HG03108 (cell line): ENCODE measurements around the gene HOXA5.
A peak's percentile ranks its signal among the peaks of the same experiment; 100 is the strongest.

Experiments used
- ATAC-seq: cut with Tn5 transposase; IDR thresholded peaks from one replicate; pipeline ENCODE4 v1.9.1; 2021; ENCODE audit warnings: moderate library complexity; ENCODE audit not compliant: unreplicated experiment

The HOXA5 gene

DNA sequence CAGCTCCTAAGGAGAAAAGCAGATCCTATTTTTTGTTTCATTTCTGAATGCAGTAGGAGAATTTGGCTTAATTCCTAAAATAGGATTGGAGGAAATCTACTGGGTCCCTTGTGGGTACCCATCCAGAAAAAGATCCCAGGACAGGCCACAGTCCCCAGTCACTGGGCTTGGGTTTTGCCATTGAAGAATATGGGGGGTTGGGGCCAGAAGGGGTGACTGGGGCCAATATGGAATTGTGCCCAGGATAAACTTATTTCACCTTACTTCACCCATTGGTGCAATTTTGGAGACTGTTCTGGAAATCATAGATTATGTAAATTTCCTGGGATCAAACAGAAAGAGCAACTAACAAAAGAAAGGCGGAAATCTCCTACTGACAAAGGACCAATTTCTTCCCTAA is 5.0 kb downstream of the HOXA5 start:
- ATAC-seq: no peak

DNA sequence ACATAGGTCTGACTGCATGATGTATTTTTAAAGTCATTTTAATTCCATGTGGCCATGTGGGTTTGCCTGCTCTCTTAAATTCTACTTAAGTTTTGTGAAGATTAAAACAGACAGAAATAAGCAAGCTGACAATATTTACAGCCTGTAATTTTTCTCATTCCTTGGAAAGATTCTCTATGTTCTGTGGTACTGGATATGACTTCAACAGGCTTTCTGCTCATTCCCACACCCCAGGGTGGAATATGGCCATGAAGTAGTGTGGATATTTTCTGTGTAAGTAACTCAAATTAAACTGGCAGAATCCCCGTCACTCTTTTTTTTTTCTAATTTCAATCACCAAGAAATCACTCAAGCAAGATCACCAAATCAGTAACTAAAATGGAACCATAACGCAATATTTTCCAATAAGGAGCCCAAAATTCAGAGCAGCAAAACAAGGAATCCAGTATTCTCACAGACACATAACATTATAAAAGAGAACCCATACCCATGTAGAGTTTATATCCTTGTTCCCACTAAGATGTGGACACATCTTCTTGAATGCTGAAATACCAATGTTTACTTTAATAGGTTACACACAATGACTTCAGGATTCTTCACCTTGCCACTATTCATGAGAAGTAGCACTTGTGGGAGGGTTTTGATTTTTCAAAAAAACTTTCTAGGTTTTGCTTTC is 5.7 kb downstream of the HOXA5 start:
- no peak for ATAC-seq

DNA sequence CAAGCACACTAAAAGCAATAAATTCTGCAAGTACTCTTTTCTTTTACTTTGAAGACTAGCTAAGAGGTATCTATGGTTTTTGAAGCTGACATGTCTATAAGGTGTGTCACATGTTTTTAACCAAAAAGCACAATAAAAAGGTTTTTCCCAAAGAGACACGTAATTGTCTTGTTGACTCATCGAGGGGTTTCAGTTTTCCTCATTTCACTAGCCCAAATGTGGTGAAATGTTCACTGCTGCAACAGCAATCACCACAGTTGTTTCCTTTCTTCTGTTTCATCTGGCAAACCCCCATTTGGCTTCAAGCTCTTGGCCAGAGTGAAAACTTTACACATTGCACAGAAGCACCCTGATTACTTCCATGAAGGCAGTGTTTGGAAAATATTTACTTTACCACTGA is 9.1 kb downstream of the HOXA5 start:
- peak; percentile 49 for ATAC-seq

DNA sequence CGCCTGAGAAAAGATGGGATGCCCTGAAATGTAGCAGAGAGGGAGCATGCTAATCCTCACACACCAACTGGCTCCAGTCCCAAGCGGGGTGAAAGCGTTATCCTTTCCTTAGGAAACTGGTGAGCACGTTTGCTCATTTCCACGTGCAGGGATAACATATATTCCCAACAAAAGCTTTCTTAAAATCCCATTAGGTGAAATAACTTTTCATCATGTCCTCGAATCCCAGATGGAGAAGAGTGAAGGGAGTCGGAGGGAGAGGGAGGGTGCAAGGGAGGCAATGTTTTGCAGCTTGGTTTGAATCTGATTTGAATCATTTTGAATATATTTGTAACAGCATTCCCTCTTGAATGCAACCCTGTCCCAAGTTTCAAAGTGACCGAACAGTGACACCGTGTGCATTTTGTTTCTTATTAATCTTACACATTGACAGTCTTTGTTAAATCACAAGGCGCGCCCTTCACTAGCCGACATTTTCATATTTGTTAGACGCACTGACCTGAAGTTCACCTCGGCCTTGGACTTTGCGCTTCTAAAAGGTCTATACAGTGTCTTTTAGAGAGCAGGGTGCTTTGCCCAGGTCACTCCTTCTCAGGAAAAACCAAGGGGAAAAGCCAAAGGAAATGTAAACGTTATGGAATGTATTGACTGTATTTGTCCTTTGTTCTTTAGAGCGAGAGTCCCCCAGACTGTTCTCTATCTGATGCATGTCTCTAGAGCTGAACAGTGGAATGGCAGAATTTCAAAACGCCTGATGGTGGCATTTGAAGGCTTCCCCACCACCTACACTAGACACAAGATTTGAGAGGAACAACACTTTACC is 9.9 kb downstream of the HOXA5 start:
- no peak for ATAC-seq

DNA sequence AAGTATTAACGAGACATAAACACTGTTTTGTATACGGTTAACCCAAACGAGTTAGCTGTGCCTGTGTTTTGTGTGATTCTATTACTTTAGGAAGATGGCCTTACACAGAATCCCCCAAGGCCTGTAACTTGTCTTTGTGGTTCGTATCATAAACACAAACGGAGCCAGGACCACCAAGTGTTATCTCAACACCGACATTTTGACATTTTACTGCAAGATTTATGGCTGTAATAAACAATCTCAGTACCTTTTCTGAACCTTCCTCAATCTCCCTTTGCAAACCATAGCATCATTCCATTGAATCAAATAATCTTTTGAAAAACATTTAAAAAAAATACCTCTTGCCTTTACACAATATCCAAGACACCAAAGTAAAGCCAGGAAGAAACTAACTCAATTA is 10.5 kb downstream of the HOXA5 start:
- no peak for ATAC-seq

DNA sequence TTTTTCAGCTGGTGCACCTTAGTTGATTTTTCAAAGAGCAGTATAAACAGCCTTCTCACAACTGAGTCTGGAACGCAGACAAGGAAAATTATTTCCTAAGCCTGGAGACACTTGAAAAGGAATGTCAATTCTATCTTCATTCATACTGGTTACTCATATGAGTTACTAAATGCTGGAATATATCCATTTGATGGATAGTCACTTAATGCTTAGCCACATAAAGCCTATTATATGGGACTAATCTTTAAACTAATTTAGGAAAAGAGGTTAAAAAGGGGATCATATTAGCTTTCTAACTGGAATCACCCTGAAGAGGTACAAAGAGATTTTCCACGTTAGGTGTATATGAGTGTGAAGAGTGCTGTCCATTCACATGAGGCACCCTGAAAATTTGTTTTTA is 11.3 kb downstream of the HOXA5 start:
- ATAC-seq: no peak

DNA sequence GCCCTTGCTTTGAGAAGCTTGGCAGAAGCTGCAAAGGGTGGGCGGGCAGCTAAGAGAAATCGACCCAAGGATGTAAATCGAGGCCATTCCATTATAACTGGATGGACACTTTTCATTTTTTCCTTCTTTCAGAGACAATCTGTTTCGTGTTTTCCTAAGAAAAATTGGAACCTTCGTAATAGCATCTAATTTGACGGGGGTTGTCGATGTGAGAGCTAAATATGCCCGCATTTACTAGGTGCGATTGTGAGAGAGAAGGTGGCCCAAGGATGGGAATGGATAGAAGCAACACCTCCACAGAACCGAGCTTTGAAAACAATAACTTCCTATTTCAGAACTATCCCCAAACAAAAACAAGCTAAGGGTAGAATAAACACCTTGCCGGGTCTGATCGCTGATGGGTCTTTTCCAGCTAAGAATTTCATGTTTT is 12.1 kb downstream of the HOXA5 start:
- ATAC-seq: no peak

DNA sequence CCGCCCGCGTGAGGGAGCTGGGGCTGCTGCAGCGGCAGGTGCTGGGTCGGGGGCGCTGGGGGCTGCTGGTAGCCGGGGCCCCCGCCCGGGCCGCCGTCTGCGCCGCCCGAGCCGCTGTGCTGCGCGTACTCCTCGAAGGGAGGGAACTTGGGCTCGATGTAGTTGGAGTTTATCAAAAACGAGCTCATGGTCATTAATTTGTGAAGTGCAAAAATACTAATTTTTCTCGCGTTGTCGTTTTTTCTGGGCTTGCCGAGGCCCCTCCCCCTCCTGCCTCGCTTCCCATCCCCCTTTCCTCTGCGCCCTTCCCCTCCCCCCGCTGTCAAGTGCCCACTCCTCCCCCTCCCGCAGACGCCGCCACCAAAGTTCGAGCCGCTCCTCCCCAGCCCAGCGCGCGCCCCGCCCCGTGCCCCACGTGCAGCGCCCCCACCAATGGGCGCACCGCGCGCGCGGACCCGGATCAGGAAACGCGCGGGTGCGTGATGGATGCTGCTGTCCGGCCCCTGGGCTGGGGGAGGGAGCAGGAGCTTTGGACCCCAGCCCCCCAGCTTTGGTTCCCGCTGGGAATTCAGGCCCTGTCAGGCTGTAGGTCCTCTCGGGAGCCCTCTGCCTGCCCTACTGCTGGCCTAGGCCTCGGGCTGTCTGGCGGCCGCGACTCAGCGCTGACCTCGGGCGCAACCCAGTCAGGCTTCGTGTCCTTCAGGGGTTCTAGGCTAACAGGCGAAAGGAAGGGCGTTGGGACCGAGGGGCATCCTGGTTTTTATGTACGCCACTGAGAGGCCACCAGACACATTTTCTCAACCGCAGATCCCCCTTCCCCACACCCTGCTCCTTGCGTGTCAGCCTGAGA is 12.7 kb downstream of the HOXA5 start, which contains the start of gene HOXA4:
TSS of gene HOXA4 (minus strand) at position 218 of the 850 bp plus-strand sequence. CDS start at position 194, 24 bp downstream.
- no peak for ATAC-seq

DNA sequence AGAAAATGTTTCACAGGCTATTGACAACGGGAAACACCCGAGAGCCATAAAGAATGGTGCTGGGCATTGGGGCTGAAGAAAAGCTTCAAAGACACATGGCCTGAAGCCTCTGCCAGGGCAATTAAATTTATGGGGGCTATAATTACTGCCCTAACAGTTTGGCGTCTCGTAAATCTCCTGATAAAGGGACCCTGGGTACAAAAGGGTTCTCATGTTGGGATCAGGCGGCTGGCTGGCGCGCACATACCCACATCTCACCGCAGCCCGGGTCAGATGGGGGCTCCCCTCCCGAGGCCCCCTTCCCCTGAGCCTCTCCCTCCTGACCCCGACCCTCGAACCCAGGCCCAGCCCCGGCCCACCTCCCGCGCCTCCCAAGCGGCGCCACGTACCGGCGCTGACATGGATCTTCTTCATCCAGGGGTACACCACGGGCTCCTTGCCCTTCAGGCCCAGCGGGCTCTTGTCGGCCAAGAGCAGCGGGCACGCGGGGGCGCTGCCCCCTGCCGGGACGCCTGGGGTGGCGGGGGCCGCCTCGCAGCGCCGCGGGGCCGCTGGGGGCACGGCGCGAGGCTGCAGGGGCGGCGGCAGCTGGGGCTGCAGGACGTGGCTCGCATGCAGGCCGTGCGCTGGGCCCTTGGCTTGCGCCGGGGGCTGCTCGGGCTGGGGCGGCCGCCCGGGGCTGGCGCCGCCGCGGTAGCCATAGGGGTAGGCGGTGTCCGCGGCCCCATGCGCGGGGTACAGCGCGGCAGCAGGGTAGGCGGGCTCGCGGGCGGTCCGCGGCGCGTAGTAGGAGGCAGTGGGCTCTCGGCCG is 13.5 kb downstream of the HOXA5 start:
- no peak for ATAC-seq

DNA sequence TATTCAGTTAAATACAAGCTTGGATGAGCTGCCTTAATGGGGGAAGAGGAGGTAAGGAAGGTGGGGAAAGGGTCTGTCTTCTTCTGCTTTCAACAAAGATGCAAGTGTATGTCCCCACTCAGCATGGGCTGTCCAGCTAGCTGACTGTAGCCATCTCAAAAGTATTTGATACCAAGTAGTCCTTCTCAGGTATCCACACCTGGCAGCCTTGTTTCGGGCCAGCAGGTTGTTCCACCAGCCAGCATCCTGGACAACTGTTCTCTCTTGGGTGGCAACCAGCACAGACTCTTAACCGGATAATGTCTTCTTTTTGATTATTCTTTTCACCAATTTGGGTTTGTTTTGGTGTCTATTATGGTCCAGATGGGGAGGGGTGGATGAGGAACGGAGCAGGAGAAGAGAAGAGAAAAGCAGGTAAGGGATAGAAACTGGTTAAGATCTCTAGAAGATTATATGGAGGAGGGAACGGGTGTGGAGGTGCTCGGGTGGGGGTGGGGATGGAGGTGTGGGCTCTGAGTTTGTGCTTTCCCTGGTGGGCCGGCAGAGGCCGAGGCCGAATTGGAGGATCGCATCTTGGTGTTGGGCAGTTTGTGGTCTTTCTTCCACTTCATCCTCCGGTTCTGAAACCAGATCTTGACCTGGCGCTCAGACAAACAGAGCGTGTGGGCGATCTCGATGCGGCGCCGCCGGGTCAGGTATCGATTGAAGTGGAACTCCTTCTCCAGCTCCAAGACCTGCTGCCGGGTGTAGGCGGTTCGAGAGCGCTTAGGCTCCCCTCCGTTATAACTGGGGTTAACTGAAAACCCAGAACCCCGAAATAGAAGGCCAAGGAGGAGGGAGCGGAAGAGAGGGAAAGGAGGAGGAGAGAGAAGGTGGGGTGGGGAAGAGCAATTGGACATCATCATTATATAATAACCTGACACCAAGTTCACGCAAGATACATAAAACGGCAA is 14.4 kb downstream of the HOXA5 start:
- no peak for ATAC-seq

DNA sequence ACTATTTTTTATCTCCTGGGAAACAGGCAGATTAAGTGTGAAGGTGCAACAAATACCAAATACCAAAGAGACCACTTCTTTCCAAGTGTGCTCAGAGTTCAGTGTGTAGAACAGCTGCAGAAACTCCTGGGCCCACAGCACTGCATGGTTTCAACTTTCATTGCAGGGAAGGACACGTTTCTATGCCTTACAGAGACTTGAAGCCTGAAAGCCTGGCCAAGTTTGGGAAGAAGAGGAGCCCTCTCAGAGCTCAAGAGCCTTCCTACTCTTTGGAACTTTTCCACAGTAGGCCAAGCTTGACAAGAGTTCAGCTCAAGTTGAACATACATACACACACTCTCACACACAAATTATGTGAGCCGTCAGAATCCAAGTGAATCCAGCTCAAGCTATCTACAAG is 15.4 kb downstream of the HOXA5 start:
- ATAC-seq: no peak

DNA sequence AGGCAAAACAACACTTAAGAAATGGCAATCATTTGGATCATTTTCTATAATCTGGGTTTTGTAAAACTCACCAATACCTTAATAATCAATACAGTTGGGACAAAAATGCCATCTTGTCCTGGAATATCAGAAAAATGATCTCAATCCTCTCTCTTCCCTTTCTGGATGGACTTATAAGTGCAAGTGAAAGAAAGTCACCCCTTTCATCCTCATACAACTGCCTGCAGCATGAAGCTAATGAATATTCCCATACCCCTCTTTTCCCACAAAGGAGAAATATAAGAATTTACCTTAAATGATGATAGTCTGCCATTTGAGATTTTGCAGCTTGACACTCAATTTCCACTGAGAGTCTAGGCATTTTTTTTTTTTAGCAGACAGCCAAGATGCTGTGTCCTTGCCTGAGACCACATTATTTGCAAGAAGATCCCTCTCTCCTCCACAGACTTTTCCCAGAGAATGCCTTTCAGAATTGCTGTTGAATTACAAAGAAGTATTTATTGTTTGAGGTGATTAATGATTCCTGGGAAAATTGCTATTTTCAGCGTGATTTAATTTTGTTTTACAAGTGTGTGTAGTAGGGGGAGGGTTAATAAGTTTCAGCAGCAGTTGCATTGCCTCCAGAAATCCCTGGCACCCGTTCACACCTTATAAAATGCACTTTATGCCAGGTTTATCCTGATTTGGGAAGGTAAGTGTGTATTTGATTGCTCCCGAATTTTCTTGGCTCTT is 16.7 kb downstream of the HOXA5 start:
- ATAC-seq: no peak

DNA sequence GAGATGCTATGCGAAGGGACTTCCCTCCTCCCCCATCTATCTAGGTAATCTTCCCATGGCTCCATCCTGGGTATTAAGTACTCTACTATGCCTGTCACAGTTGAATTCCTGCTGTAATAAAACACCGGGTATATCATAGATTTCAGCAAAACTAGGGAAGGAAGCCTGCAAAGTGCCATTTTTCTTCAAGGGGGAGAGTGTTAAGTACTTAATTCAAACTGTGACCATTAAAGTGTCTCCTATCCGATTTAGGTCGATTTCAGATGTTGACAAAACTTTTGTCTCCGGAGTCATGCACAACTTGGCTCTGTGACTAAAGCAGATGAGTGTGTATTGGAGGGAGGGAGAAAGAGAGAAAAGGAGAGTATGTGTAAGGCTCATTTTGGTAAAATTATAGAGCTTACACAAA is 17.5 kb downstream of the HOXA5 start:
- ATAC-seq: no peak

DNA sequence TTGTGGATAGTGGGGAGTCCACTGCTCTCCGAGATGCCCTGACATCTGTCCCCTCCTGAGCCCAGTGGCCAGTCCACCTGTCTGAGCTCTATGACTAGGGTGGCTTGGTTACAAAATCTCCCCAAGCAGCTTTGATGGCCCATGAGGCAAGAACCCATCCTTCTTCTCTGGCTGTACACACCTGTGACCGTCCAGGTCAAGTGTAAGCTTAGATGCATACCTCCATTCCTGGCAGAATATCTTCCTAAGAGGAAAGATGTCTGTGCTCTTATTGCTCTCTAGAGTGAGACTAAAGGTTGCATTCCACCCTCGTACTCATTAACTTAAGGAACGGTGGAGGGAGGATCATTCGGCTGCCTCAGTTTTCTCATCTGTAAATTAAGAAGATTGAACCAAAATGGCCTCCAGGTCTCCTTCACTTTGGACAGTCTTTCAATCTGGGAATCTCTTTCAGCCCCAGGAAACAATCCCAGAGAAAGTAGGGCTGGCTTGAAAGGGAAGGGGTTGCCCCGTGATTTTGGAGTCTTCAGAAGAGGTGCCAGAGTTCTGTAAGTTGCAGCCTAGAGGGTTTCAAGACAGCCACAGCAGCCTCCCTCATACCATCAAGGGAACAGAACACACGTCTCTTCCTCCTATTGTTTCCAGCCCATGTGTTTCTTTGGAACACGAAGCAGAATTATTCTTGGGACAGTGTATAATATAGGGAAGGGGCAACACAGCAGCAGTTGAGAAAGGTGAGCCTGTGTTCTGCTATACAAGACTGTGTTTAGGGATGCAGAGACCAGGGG is 18.4 kb downstream of the HOXA5 start:
- ATAC-seq: no peak

DNA sequence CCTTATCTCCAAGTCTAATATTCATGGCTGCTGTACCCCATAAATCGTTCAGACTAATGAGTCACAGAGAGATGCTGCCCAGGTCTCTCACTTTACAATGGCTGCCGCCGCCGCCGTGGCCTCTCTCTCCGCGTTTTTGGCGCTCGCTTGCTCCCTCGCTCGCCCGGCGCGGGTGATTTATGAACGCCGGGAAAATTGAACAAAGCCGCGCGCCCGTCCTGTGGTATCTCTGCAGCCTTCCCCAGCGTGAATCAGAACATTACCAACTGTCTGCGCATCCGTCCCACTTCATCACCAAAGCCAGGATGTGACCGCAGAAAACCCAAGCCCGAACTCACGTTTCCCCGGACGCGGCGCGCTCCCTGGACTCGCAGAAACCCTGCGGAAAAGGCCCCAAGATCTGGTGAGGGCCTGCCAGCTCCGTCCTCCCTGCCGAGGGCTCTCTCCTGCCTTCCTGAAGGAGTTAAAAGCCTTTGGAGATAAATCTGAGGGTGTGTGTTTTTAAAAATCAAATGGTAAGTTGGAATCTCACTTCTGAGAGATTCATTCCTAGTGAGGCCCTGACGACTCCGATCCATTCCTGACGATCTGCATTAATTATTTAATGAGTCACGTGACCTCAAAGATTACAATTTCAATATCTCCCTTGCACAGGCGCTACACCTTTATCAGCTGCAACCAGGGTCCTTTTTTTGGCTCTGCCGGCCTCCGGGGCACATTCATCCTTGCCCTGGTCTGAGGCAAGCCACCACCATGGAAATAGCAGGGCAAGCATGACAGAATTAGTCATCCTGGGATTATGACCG is 19.2 kb downstream of the HOXA5 start:
- ATAC-seq: no peak

DNA sequence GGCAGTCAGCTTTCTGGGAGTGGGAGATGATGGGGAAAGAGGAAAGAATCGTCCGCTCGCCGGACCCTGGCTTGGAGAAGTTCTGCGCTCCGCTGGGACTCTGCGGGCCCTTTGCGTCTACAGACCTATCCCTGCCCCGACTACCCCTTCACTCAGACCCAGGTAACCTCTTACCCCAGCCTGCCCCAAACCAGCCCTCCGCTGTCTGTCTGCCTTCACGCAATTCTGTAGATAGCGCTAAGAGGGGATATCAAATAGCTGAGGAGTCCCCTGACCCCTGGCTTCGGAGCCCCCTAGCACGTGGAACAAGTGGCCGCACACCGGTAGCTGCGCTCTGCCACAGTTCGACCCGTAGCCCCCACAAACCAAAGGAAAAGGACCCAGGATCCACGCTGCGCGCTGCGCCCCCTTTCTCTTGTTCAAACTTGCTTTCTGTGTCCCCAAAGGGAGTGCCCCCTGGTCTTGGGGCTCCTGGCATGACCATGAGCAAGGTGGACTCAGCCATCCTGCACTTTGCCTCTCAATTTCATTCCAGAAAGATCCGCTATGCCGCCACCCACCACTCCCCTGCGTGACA is 19.9 kb downstream of the HOXA5 start:
- no peak for ATAC-seq

DNA sequence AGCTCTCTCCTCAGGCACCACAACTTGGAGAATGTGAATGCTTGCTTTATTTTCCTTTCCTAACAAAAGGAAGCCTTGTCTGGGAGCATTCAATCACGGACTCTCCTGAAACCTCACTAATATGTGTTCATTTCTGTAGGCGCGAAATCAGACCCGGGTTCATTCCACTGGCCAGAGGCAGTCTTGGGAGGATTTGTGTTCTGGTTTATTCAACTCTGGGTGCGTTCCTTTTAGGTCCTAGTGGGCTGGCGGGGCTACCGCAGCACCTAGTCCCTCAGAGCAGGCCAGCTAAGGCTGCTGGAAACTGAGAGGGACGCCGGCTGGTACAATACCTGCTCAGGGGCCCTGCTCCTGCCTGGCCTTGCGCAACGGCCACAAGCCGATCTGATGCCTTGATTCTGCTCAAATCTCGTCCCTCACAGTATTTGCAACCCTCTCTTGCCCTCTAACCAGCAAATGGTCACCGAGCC is 20.4 kb downstream of the HOXA5 start:
- ATAC-seq: no peak
